ENCODE results near the gene MPHOSPH10.

GRCh38 chr2:71108091-71108490 lies 22.3 kb upstream of the MPHOSPH10 start:
- TF ChIP-seq REST (IDR thresholded peaks at IDR 0.05; ENCODE audit: insufficient read depth in 1 of 2, low read depth in 2 of 2, low read length in 2 of 2) (no peak), TAF1 (IDR thresholded peaks at IDR 0.05; ENCODE audit: borderline replicate concordance, insufficient read depth, low read length) (no peak), POLR2AphosphoS5 (IDR thresholded peaks at IDR 0.05; ENCODE audit: low read depth, low read length) (no peak)
